ENCODE results near the gene GRK5. TPM values are rescaled to one million over a fixed set of nuclear protein-coding genes. Genes with fewer than 3 reads are reported as not detected.
A peak's percentile ranks its signal among the peaks of the same experiment; 100 is the strongest.

Gene GRK5
- total RNA-seq, 1 experiment from 2014 or later: 1.2 TPM

GRCh38 chr10:119205894-119206602, 1.3 kb upstream of the GRK5 start:
- no peak overlapping the region for H2BK120ac ChIP-seq (ENCODE audit: low read depth, low read length, poor library complexity, severe bottlenecking)
- peak; percentile 49 for DNase-seq
- H2BK5ac ChIP-seq (ENCODE audit: insufficient read length, low read length): no peak overlapping the region
- no peak overlapping the region for H3K23ac ChIP-seq (ENCODE audit: insufficient read length, low read depth, low read length)
- H3K79me2 ChIP-seq (ENCODE audit: insufficient read depth, low read length): no peaks in the 10 kb centered on the region
- no peak overlapping the region for H4K8ac ChIP-seq (replicated peaks; ENCODE audit: insufficient read length, low read depth, low read length)
- Mint-ChIP-seq H3K4me1 (peaks cover 32 to 34% of the 10 kb centered on the region in 2 experiments), H3K27me3 (ENCODE audit: low read depth) (peaks cover 24% of the 10 kb centered on the region), H3K9me3 (no peaks in the 10 kb centered on the region; a peak in 2 of 5 replicates), H3K27ac (peak overlapping the region; percentile 78 to 97 (median 95); a peak in 3 of 7 replicates), H3K4me3 (peak overlapping the region; percentile 77 to 92), H3K36me3 (ENCODE audit: insufficient read depth in 1 of 3, low read depth in 3 of 3) (no peaks in the 10 kb centered on the region; a peak in 1 of 7 replicates)
- no peak overlapping the region for H3K14ac ChIP-seq (ENCODE audit: insufficient read depth, low read length)
- no peaks in the 10 kb centered on the region for H4K20me1 ChIP-seq (ENCODE audit: control insufficient read depth, insufficient read depth, insufficient read length)
- no peak overlapping the region for H2BK12ac ChIP-seq (ENCODE audit: insufficient read length, low read depth, low read length)
- H3K56ac ChIP-seq (ENCODE audit: insufficient read length, low read depth, low read length): no peak overlapping the region
- TF ChIP-seq CTCF (conservative IDR thresholded peaks at IDR 0.05): no peak
- H3K9ac ChIP-seq (ENCODE audit: extremely low read depth, insufficient read length, low read length): no peak overlapping the region
- H3K4ac ChIP-seq (ENCODE audit: low read depth, low read length): no peak overlapping the region
- no peaks in the 10 kb centered on the region for H3K9me3 ChIP-seq (ENCODE audit: control insufficient read depth, low read depth, low read length)
- no peak overlapping the region for H4K91ac ChIP-seq (ENCODE audit: insufficient read length, low read depth, low read length)
- no peak overlapping the region for H2BK20ac ChIP-seq (ENCODE audit: low read depth, low read length, poor library complexity, severe bottlenecking)
- peaks cover 6% of the 10 kb centered on the region for H3K23me2 ChIP-seq (ENCODE audit: insufficient read length, low read depth, low read length, poor library complexity, severe bottlenecking)
- peaks cover 12% of the 10 kb centered on the region; the same call in 1 of the 2 replicates for H3K27me3 ChIP-seq (ENCODE audit: insufficient read depth, low read length)
- H3K4me2 ChIP-seq (ENCODE audit: insufficient read depth, insufficient read length, low read length): peak overlapping the region; percentile 16
- no peak overlapping the region for H3K27ac ChIP-seq (ENCODE audit: insufficient read length, low read depth, low read length)
- H2AK5ac ChIP-seq (ENCODE audit: insufficient read length, low read length): no peak overlapping the region
- H3K18ac ChIP-seq (ENCODE audit: insufficient read length, low read depth, low read length): no peak overlapping the region
- no peak overlapping the region for H3T11ph ChIP-seq (ENCODE audit: low read length)
- no peak overlapping the region for H2BK15ac ChIP-seq (ENCODE audit: low read depth, low read length)
- no peaks in the 10 kb centered on the region for H3K4me1 ChIP-seq (ENCODE audit: insufficient read depth, low read length)
- no CpG with 5 or more reads among the region's 17 CpGs for WGBS (ENCODE audit: extremely low coverage, insufficient read length, low lambda C conversion rate)
- no peaks in the 10 kb centered on the region for H3K79me1 ChIP-seq (ENCODE audit: insufficient read depth, low read depth, low read length, poor library complexity, severe bottlenecking)
- no peak overlapping the region for H2AFZ ChIP-seq (ENCODE audit: low read length)
- H4K5ac ChIP-seq (ENCODE audit: insufficient read length, low read depth, low read length): no peak overlapping the region

Measured in H9 (cell line).